ENCODE measurements around the gene CROCC2.
A peak's percentile ranks its signal among the peaks of the same experiment; 100 is the strongest.

Gene CROCC2

GRCh38 chr2:240933966-240934700 lies 28.0 kb downstream of the CROCC2 start:
- DNase-seq (ENCODE audit: low read depth) = no peak

GRCh38 chr2:240934701-240935102 lies 28.6 kb downstream of the CROCC2 start:
- DNase-seq (ENCODE audit: low read depth) = no peak

DNA sequence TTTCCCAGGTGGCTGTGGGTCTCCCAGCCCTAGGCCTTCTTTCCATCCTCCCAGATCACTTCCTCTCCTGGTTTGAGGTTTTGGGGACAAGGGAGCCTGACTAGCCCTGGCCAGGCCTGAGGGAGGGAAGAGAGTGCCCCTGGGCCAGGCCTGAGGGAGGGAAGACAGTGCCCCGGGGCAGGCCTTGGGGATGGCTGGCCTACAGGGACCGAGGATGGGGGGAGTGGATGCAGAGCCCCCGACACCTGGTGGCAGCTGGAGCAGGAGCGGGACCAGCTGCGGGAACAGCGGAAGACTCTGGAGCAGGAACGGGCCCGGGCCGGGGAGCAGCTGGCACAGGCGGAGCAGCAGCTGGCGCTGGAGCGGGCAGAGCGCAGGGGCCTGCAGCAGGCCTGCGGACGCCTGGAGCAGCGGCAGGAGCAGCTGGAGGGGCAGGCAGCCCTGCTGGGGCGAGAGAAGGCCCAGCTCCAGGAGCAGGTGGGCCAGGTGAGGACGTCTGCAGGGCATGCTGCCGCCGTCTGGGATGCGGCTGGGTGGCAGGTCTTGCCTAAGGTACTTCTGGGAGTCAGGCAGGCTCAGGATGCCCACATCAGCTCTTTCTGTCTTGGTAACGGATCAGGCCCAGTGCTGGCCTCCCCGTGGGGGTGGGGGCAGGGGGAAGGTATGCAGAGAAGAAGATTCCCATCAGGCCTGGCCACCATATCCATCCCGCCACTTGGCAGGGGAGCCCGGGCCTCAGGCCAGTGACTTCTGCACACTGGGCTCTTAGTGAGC lies 29.2 kb downstream of the CROCC2 start:
- DNase-seq (ENCODE audit: low read depth) = no peak

- no peak for DNase-seq (ENCODE audit: low read depth)
Measured at GRCh38 chr2:240936106-240936505, 30.0 kb downstream of the CROCC2 start.

- DNase-seq (ENCODE audit: low read depth) = no peak
Measured at GRCh38 chr2:240946046-240946445, 39.9 kb downstream of the CROCC2 start.

- DNase-seq (ENCODE audit: low read depth) = no peak
Measured at GRCh38 chr2:240946654-240947053, 40.5 kb downstream of the CROCC2 start.

- no peak for DNase-seq (ENCODE audit: low read depth)
Measured at GRCh38 chr2:240947176-240947575, 41.0 kb downstream of the CROCC2 start.

DNA sequence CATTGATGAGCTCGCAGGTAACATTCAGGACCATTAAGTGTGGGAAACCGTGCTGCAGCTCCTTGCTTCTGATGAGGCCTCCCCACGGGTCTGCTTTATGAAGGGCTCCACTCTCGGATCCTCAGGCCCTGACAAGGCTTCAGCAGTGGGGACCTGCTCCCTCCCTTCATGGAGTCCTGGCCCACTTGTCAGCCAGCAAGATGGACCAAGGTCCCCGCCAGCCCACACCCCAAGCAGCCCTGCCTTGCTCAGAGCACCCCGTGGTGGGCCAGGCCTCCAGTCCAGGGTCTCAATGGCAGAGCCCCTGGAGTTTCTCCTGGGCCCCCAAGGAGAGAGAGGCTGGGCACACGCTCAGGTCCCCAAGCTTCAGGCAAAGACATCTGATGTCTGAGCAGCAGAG lies 41.5 kb downstream of the CROCC2 start:
- no peak for DNase-seq (ENCODE audit: low read depth)

DNA sequence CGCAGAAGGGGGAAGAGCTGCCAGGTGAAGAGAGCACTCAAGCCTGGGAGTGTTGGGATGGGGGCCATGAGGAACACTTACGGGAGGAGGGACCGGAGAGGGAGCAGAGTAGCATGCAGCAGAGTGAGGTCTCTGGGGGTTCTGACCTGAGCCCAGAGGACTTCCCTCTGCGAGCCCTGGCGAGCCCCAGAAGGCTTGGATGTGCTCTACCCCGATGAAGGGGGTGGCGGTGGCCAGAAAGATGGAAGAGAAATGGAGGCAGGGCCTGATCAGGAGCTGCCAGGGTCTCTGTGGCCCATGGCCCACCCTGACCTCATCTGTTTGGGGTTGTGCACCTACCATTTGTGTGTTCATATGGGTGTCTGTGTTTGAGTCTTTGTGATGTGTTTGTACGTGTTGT lies 42.0 kb downstream of the CROCC2 start:
- DNase-seq (ENCODE audit: low read depth) = no peak

DNA sequence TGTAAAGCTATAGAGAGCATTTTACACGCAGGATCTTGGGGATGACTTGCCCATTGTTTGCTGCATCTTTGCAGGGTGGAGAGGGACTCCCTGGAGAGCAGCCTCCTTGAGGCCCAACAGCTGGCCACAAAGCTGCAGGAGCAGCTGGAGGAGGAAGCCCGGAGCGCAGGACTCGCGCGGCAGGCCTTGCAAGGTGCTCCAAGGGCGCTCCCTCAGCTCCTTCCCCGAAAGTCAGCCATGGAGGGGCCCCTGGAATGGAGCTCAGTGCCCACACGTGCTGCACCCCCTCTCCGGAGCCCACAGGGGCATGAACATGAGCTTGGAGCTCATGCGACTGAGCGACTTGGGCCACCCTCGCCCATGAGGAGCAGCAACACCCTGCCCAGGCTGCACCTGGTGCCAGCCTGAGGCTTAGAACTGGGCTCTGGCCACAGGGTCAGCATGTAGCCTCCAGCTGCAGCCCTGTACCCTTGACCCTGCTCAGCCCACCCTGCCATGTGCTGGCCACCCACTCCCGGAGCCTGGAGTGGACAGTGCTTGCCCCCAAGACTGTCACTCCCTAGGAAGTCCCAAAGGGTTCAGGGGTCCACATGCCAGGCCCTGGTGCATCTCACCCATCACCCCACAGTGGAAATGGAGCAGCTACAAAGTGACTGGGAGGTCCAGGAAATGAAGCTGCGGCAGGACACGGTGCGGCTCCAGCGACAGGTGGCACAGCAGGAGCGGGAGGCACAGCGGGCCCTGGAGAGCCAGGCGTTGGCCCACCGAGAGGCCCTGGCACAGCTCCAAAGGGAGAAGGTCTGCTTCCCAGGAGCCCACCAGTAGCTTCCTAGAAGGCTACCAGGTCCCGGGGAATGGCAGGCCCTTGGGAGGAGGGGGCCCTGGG lies 43.0 kb downstream of the CROCC2 start:
- no peak for DNase-seq (ENCODE audit: low read depth)

DNA sequence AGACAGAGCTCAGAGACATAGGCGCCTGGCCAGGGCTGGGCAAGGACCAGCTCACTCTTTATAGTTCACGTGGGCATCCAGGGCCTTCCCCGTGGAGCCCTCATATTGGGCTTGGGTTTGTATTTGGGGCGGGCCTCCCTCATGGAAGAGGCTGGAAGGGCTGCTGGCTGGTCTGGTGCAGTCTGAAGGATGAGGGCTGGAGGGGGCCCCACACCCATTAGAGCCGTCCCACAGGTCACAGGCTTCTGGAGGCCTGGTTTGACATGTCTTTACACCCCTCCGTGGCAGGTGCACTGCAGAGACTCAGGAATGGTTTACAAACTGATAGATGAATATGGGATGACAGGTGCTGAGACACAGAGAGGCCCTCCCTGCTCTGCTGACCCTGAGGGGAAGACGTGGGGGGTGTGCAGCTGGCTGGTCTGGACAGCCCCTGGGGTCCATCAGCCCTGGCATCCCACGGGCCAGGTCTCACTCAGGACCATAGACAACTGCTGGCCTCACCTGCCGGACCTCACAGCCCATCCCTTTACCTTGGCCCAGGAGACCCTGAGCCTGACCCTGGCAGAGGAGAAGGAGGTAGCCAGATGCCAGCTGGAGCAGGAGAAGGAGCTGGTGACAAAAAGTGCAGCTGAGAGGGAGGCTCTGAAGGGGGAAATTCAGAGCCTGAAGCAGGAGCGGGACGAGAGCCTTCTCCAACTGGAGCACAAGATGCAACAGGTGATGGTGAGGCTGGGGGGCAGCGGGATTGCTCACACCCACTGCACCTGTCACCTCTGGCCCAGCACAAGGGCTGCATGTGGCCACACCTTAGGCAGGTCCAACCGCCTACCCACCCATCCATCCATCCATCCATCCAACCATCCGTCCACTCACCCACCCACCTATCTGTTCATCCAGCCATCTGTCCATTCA lies 43.9 kb downstream of the CROCC2 start:
- DNase-seq (ENCODE audit: low read depth) = no peak

DNA sequence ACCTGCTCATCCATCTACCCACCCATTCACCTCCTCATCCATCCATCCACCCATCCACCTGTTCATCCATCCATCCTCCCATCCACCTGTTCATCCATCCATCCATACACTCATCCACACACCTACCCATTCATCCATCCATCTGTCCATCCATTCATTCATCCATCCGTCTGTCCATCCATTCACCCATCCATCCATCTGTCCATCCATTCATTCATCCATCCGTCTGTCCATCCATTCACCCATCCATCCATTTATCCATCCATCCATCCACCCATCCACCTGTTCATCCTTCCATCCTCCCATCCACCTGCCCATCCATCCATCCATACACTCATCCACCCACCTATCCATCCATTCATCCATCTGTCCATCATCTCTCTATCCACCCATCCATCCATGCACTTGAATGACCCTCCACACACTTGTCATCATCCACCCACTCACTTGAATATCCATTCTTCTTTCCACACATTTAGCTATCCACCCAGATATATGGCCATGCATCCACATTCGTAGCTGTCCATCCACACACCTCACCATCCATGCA lies 45.0 kb downstream of the CROCC2 start:
- no peak for DNase-seq (ENCODE audit: low read depth)

DNA sequence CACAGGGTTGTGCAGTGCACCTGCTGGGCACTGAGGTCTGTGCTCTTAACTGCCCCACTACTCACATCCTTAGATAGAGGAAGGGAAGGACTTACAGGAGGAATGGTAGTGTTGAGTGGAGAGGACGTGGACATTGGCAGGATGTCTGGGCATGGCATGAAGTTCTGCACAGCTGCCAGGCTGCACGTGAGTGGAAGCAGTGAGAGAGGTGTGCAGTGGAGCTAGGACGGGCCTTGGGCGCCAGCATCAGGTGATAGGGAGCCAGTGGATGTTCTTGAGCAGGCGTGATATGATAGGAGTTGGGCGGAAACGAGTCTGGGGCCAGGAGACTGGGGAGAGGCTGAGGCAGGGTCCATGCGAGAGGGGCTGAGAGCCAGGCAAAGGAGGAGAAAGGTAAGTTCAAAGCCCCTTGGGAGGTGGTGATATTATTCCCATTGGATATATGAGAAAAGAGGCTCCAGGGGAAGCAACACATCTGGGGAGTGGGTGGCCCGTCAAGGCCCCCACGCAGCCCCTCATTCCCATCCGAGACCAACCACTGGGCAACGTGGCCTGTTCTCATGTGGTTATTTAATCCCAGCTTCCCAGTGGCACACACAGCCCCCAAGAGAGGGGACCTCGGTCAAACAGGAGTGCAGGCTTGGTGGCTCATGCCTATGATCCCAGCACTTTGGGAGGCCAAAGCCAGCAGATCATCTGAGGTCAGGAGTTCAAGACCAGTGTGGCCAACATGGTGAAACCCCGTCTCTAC lies 46.5 kb downstream of the CROCC2 start:
- DNase-seq (ENCODE audit: low read depth) = no peak

DNA sequence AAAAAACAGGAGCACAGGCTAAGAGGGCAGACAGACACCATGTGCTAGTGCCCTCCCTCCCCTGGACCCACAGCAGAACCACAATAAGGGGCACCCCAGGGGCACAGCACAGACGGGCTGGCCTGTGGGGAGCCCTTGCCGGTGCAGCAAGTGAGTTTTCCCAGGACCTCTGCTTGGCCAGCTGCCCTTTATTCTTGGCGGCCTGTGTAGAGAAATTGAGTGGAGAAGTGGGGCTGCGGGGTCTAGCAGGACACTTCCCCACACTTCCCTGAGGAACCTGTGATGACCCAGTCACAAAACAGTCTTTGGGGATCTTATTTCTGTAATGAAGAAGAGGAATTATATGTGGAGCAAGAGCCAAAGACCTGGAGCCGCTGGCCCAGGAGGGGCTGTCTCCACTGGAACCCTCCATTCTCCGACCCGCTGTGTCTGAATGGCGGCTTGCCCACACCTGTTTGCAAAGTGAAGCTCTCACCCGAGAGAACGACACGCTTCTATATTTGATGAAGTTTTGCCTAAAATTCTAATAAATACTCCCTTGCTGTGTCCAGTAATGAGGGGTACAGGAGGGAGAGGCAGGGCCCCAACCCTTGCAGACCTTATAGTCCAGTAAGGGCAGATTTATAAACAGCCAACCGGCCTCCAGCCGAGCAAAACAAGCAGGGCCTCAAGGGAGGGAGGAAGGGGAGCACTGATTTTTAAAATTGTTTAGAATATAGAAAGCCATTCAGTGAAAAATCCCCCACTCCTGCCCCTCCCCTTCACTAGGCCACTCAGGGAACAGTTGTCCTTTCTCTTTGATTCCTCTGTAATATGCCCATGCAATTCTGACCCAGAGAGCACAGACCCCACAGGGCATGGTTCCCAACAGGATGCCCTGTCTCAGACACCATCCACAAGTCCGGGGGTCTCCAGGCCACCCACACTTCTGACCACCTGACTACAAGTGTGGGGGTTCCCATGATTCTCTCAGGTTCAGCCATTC lies 47.6 kb downstream of the CROCC2 start:
- DNase-seq (ENCODE audit: low read depth) = no peak

GRCh38 chr2:240954436-240955305 lies 48.5 kb downstream of the CROCC2 start:
- DNase-seq (ENCODE audit: low read depth) = peak; percentile 3

DNA sequence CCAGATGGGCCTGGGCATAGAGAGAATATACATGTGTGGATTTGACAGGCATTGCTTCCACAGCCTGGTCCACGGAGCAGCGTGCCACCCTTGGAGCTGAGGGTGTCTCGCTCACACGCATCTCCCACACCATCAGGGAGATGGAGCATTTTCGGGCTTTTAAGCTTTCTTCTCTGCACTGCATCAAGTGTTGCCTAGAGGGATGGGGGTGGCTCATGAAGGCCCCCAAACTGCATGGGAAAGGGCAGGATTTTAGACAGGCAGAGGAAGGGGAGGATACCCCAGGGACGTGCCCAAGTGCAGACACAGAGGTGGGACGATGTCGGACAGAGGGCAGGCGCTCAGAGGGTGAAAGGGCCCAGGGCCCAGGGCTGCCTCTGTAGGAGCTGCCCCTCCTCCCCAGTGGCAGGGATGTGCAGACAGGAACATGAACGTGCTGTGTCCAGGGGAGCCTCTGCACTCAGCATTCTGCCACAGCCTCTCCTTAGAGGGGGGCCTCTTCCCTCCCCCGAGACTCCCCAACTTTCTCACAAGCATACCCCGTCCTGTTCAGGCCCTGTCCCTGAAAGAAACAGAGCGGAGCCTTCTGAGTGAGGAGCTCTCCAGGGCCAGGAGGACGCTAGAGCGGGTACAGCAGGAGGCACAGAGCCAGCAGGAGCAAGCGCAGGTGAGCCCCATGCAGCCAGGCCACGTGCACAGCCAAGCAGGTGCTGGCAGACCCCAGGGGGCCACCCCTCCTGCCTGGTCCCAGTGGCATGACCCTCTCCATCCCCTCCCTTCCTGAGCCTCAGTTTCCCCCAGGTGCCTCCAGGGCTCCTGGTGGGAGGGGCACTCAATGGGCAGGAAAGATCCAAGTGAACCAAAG lies 49.4 kb downstream of the CROCC2 start:
- DNase-seq (ENCODE audit: low read depth) = no peak
